Lung (tissue), 12 donors: Measurements from ENCODE around the gene GRN. TPM values are rescaled to one million over a fixed set of nuclear protein-coding genes. Genes with fewer than 3 reads are reported as not detected.
A peak's percentile ranks its signal among the peaks of the same experiment; 100 is the strongest.

Experiments used
- ATAC-seq: fragments of 200-7000 bp; cut with Tn5 transposase; one replicate; pipeline ENCODE4 v1.9.1; 2020; ENCODE audit warnings: moderate number of reproducible peaks; ENCODE audit not compliant: insufficient read depth, low FRiP score
- DNase-seq, 3 donors: peaks; one replicate each; pipeline ENCODE4 v3.0.0-alpha.2; 2013 to 2017
- H3K27ac ChIP-seq, 2 donors: one replicate each; pipeline ENCODE4 v1.5.1; 2013; ENCODE audit warnings: mild to moderate bottlenecking in 2 of 2, moderate library complexity in 2 of 2, control low read depth in 1 of 2, inconsistent platforms in 1 of 2, low read depth in 1 of 2, low read length in 1 of 2
- H3K27me3 ChIP-seq, 3 donors: one replicate each; pipeline ENCODE4 v1.5.1; 2013; ENCODE audit warnings: low read length in 2 of 3; ENCODE audit not compliant: control insufficient read depth in 3 of 3, insufficient read depth in 3 of 3
- H3K36me3 ChIP-seq, 4 donors: one replicate each; pipeline ENCODE4 v1.5.1; 2013; ENCODE audit warnings: low read length in 4 of 4, mild to moderate bottlenecking in 1 of 4, moderate library complexity in 1 of 4; ENCODE audit not compliant: control insufficient read depth in 4 of 4, insufficient read depth in 4 of 4
- H3K4me1 ChIP-seq, 5 donors: one replicate each; pipeline ENCODE4 v1.5.1; 2013; ENCODE audit warnings: low read length in 5 of 5, mild to moderate bottlenecking in 2 of 5, moderate library complexity in 1 of 5; ENCODE audit not compliant: control insufficient read depth in 5 of 5, insufficient read depth in 5 of 5
- H3K4me3 ChIP-seq: one replicate; pipeline ENCODE4 v1.5.1; 2013; ENCODE audit warnings: mild to moderate bottlenecking, control low read depth, moderate library complexity
- H3K9ac ChIP-seq, 2 donors: one replicate each; pipeline ENCODE4 v1.5.1; 2013; ENCODE audit warnings: low read length in 2 of 2, control low read depth in 1 of 2; ENCODE audit not compliant: insufficient read depth in 1 of 2
- H3K9me3 ChIP-seq, 4 donors: one replicate each; pipeline ENCODE4 v1.5.1; 2013; ENCODE audit warnings: low read length in 3 of 4, mild to moderate bottlenecking in 1 of 4, moderate library complexity in 1 of 4; ENCODE audit not compliant: control insufficient read depth in 4 of 4, insufficient read depth in 3 of 4
- WGBS, 2 donors: extraction: QIAGEN DNeasy Blood & Tissue Kit; methylation state at CpG; one replicate each; pipeline ENCODE4 v1.1.7; 2013; 5-methylcytosine and 5-hydroxymethylcytosine counted together
- polyA plus RNA-seq, 2 donors: library from polyadenylated mRNA; stranded (reverse); fragments of 200-250 nt; gene quantifications; one replicate each; pipeline ENCODE4 v1.2.1, GENCODE V29; 2013
- total RNA-seq, 2 donors: library from RNA; depleted of rRNA in 1 of 2; stranded (reverse); fragments of >200 nt in 1 of 2; gene quantifications; one replicate each; pipeline ENCODE4 v1.2.1, GENCODE V29; 2014 to 2021
- TF ChIP-seq, protein P1 (sequence below): IDR thresholded peaks from 2 replicates; pipeline ENCODE4 v1.5.1; 2012; ENCODE audit warnings: mild to moderate bottlenecking; ENCODE audit errors: control extremely low read depth, extremely low read depth
- donor health status: control.
- donor health status: control.
- donor health status: Bipolar disorder and iron deficiency.
- donor health status: healthy.
- donor health status: DM: yes; HTN: yes; CAD: no.

GRN gene
- total and polyA plus RNA-seq, 4 donors, result 160 to 753 (median 510) TPM

DNA sequence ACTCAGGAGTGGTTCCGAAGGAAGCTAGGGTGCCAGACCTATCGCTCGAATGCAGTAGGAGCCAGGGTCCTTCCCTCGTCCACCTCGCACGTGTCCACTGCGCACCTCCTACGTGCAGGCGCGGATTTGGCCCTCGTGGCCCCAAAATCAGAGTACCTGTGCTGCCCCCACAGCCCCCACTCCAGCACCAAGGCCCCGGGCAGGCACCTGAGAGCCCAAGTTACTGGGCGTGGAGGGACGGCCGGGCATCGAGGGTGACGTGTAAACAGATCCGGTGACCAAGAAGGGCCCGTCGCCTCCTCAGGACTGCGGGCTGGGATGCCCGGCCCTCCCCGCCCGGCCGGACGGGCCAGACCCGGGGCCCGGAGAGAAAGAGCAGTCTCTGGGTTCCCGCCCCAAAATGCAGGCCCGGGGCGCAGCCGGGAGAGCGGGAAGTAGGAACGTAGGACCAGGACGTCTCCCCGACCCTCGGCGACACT, 21.0 kb upstream of the GRN start:
- peak overlapping the region; percentile 90 for H3K4me3 ChIP-seq
- no peak for DNase-seq
- H3K27ac ChIP-seq, result peak overlapping the region; percentile 59 to 76
- TF ChIP-seq, protein P1, sequence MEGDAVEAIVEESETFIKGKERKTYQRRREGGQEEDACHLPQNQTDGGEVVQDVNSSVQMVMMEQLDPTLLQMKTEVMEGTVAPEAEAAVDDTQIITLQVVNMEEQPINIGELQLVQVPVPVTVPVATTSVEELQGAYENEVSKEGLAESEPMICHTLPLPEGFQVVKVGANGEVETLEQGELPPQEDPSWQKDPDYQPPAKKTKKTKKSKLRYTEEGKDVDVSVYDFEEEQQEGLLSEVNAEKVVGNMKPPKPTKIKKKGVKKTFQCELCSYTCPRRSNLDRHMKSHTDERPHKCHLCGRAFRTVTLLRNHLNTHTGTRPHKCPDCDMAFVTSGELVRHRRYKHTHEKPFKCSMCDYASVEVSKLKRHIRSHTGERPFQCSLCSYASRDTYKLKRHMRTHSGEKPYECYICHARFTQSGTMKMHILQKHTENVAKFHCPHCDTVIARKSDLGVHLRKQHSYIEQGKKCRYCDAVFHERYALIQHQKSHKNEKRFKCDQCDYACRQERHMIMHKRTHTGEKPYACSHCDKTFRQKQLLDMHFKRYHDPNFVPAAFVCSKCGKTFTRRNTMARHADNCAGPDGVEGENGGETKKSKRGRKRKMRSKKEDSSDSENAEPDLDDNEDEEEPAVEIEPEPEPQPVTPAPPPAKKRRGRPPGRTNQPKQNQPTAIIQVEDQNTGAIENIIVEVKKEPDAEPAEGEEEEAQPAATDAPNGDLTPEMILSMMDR, result no peak
- H3K9me3 ChIP-seq, result no peaks in the 10 kb centered on the region
- WGBS, 2 donors, result 1 to 2% methylated on average over 36 to 38 of the region's 38 CpGs
- ATAC-seq, result no peak
- H3K36me3 ChIP-seq, result peaks cover 0 to 28% (median 11%) of the 10 kb centered on the region in 4 donors
- H3K27me3 ChIP-seq, result no peaks in the 10 kb centered on the region
- peak overlapping the region; percentile 40 to 46 for H3K9ac ChIP-seq
- H3K4me1 ChIP-seq, result peaks cover 0 to 12% (median 3%) of the 10 kb centered on the region in 5 donors

DNA sequence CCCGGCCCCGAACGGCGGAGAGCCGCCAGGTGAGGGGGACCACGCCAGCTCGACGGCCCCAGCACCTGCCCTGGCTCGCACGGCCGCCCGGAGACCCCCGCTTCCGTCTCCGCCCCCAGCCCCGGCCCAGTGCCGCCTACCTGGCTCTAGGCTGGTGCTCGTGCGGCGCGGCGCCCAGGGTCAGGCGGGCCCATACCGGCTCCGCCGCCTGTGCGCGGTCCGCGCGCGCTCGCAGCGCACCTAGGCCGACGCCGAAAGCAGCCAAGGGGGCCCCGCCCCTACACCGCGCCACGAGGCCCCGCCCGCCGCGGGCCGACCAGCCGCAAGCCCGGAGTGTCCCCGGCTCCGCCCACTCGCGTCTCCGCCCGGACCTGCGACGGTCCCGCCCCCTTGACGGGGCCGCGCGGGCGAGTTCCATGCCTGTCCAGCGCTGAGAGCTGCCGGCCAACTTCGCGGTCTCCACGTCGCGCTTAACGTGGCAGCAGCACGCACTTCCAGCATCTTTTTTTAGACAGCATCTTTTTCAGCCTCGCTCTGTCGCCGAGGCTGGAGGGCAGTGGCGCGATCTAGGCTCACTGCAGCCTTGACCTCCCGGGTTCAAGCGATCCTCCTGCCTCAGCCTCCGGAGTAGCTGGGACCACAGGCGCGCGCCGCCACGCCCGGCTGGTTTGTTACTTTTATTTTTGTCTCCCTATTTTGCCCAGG, 20.4 kb upstream of the GRN start, which contains the start of gene SLC25A39:
Gene SLC25A39 (minus strand): TSS at position 253 of the 705 bp plus-strand sequence. CDS start 1,261 bp downstream, outside the sequence.
- TF ChIP-seq, protein P1, result peak; percentile 73

DNA sequence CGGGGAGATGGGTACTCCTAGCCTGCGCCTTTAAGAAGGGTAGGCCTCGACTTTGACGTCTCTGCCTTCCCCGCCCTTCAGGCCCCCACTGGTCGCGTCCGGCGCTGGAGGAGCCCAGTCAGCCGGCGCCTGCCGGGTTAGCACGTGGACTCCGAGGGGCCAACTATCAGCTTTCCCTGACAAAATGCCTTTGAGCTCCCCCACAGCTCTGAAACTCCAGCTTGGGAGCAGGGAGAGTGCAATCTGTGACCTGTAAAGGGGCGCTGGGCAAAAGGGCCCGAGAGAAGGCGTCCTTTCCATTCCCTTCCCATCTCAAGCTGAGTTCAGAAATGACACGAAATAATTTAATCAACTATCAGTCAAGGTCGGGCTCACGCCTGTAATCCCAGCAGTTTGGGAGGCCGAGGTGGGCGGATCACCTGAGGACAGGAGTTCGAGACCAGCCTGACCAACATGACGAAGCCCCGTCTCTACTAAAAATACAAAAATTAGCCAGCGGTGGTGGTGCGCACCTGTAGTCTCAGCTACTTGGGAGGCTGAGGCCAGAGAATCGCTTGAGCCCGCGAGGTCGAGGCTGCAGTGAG, 18.1 kb upstream of the GRN start:
- TF ChIP-seq, protein P1, result peak; percentile 95
- peaks cover 0 to 4% (median 2%) of the 10 kb centered on the region in 4 donors for H3K36me3 ChIP-seq
- 24 to 32% methylated on average over 28 to 31 of the region's 31 CpGs for WGBS, 2 donors
- H3K27me3 ChIP-seq, result no peaks in the 10 kb centered on the region
- peaks cover 0 to 12% (median 3%) of the 10 kb centered on the region in 5 donors for H3K4me1 ChIP-seq
- H3K27ac ChIP-seq, result no peak overlapping the region
- H3K9me3 ChIP-seq, result no peaks in the 10 kb centered on the region
- DNase-seq (peak; percentile 97 to 98 (median 97)), ATAC-seq (peak; percentile 78)
- H3K9ac ChIP-seq, result no peak overlapping the region
- no peak overlapping the region for H3K4me3 ChIP-seq

More for the DNA sequence above, 20.4 kb upstream of the GRN start, which contains the start of gene SLC25A39:
- Histone ChIP-seq H3K4me3 (peak within 1 kb of the TSS; percentile 90), H3K36me3 (peaks cover 0 to 26% (median 9%) of the 10 kb centered on the region in 4 donors), H3K27ac (peak within 1 kb of the TSS; percentile 83 to 96), H3K27me3 (no peaks in the 10 kb centered on the region), H3K9ac (peak within 1 kb of the TSS; percentile 40 to 46), H3K9me3 (no peaks in the 10 kb centered on the region), H3K4me1 (peaks cover 0 to 12% (median 3%) of the 10 kb centered on the region in 5 donors)
- DNase-seq (peak; percentile 92 to 97 (median 94)), ATAC-seq (peak; percentile 95)
- whole genome bisulfite sequencing, 2 donors, result 0 to 1% methylated on average over 49 to 85 of the region's 85 CpGs
